HG03558 (cell line): ENCODE results near the gene ZNF763.
"Not testable (repeated sequence)": the region's sequence is repeated elsewhere in the genome, so short reads cannot be mapped to it uniquely, and the experiment has no call there.

Source experiments
- ATAC-seq: cut with Tn5 transposase; IDR thresholded peaks from one replicate; pipeline ENCODE4 v1.9.1; 2021; ENCODE audit warnings: moderate number of reproducible peaks; ENCODE audit not compliant: unreplicated experiment; ENCODE audit errors: extremely low read depth

ZNF763 gene

GRCh38 chr19:11964858-11965645 lies at the start of gene ZNF763:
Gene ZNF763, plus strand, starts transcription at chr19:11965040. Its CDS starts 169 bp downstream, at chr19:11965209.
- peak; percentile 68 for ATAC-seq

GRCh38 chr19:11921852-11922495 lies 42.9 kb upstream of the ZNF763 start:
- ATAC-seq, result no peak

GRCh38 chr19:11924886-11925650 lies 39.8 kb upstream of the ZNF763 start, which contains the start of gene ZNF700:
Gene ZNF700, plus strand, starts transcription at chr19:11925107. Its CDS starts 104 bp downstream, at chr19:11925211.
- peak; percentile 55 for ATAC-seq

GRCh38 chr19:11925651-11926187 lies 39.1 kb upstream of the ZNF763 start:
- not testable (repeated sequence) for ATAC-seq

- no peak for ATAC-seq
Measured at GRCh38 chr19:11927227-11927626, 37.6 kb upstream of the ZNF763 start.

GRCh38 chr19:11931051-11931450 lies 33.8 kb upstream of the ZNF763 start:
- no peak for ATAC-seq

- ATAC-seq, result no peak
Measured at GRCh38 chr19:11931513-11931912, 33.3 kb upstream of the ZNF763 start.

GRCh38 chr19:11935829-11936228 lies 29.0 kb upstream of the ZNF763 start:
- not testable (repeated sequence) for ATAC-seq

GRCh38 chr19:11938383-11938782 lies 26.5 kb upstream of the ZNF763 start:
- not testable (repeated sequence) for ATAC-seq

GRCh38 chr19:11941361-11941887 lies 23.4 kb upstream of the ZNF763 start:
- not testable (repeated sequence) for ATAC-seq

GRCh38 chr19:11942008-11942842 lies 22.6 kb upstream of the ZNF763 start:
- no peak for ATAC-seq

- ATAC-seq, result no peak
Measured at GRCh38 chr19:11942843-11943108, 22.1 kb upstream of the ZNF763 start.

- ATAC-seq, result no peak
Measured at GRCh38 chr19:11944656-11945055, 20.2 kb upstream of the ZNF763 start.

- ATAC-seq, result no peak
Measured at GRCh38 chr19:11948646-11949045, 16.2 kb upstream of the ZNF763 start.

- ATAC-seq, result no peak
Measured at GRCh38 chr19:11949201-11949600, 15.6 kb upstream of the ZNF763 start.

GRCh38 chr19:11949614-11950080 lies 15.2 kb upstream of the ZNF763 start:
- not testable (repeated sequence) for ATAC-seq

GRCh38 chr19:11950312-11950711 lies 14.5 kb upstream of the ZNF763 start:
- no peak for ATAC-seq

- no peak for ATAC-seq
Measured at GRCh38 chr19:11963566-11964355, 1.1 kb upstream of the ZNF763 start.

- ATAC-seq, result no peak
Measured at GRCh38 chr19:11964496-11964857, 363 bp upstream of the ZNF763 start.
